HUDEP-2 (cell line): ENCODE results near the gene SORCS2.

Experiments used
- DNase-seq, 76 experiments: peaks; one replicate each; lab custom pipeline; 2025; ENCODE audit not compliant: unreplicated experiment in 76 of 76; lab: John Stamatoyannopoulos, UW

Gene SORCS2

GRCh38 chr4:7723625-7724024 lies 531.3 kb downstream of the SORCS2 start:
- DNase-seq: no peak

GRCh38 chr4:7725951-7726350 lies 533.6 kb downstream of the SORCS2 start:
- DNase-seq: no peak

GRCh38 chr4:7726665-7727413 lies 534.5 kb downstream of the SORCS2 start:
- DNase-seq: no peak

GRCh38 chr4:7727749-7728148 lies 535.4 kb downstream of the SORCS2 start:
- DNase-seq: no peak

GRCh38 chr4:7731437-7731836 lies 539.1 kb downstream of the SORCS2 start:
- no peak for DNase-seq

- no peak for DNase-seq
Observed at GRCh38 chr4:7732263-7732662, 539.9 kb downstream of the SORCS2 start.

GRCh38 chr4:7733201-7733600 lies 540.9 kb downstream of the SORCS2 start:
- no peak for DNase-seq

- DNase-seq: no peak
Observed at GRCh38 chr4:7733801-7734650, 541.7 kb downstream of the SORCS2 start.

- DNase-seq: no peak
Observed at GRCh38 chr4:7734651-7735260, 542.4 kb downstream of the SORCS2 start.

GRCh38 chr4:7735395-7735794 lies 543.1 kb downstream of the SORCS2 start:
- no peak for DNase-seq

GRCh38 chr4:7735961-7736360 lies 543.6 kb downstream of the SORCS2 start:
- no peak for DNase-seq

GRCh38 chr4:7736436-7737267 lies 544.3 kb downstream of the SORCS2 start:
- no peak for DNase-seq

GRCh38 chr4:7737268-7737645 lies 544.9 kb downstream of the SORCS2 start:
- DNase-seq: no peak

GRCh38 chr4:7737752-7738457 lies 545.6 kb downstream of the SORCS2 start:
- no peak for DNase-seq

- no peak for DNase-seq
Observed at GRCh38 chr4:7738458-7739076, 546.2 kb downstream of the SORCS2 start.

- no peak for DNase-seq
Observed at GRCh38 chr4:7739077-7739917, 547.0 kb downstream of the SORCS2 start.

- no peak for DNase-seq
Observed at GRCh38 chr4:7739918-7740865, 547.9 kb downstream of the SORCS2 start.
